ENCODE data around the gene PRAMEF9. TPM values are rescaled to one million over a fixed set of nuclear protein-coding genes. Genes with fewer than 3 reads are reported as not detected.
A peak's percentile ranks its signal among the peaks of the same experiment; 100 is the strongest.

The PRAMEF9 gene
- total and polyA plus RNA-seq, 5 donors: not detected

DNA sequence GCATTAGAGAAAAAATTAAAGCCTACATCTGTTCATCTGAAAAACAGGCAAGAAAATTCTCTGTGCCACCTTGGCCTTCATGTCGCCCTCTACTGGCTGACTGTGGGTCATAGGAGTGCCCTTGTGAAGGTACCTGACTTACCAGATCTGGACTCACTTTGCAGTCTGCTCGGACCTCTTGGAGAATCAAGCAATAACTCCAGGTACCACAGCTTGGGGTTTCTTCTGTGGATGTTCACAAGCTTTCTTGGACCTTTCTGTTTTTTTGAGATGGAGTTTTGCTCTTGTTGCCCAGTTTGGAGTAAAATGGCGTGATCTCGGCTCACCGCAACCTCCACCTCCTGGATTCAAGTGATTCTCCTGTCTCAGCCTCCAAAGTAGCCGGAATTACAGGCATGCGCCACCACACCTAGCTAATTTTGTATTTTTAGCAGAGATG, 56.7 kb downstream of the PRAMEF9 start:
- Histone ChIP-seq H3K4me1 (ENCODE audit: control insufficient read depth, insufficient read depth, low read length) (no peaks in the 10 kb centered on the region), H3K9me3 (ENCODE audit: control insufficient read depth, low read length) (no peaks in the 10 kb centered on the region), H3K27me3 (ENCODE audit: control insufficient read depth, insufficient read depth) (no peaks in the 10 kb centered on the region), H3K4me3 (ENCODE audit: low read length) (no peak overlapping the region), H3K27ac (ENCODE audit: low read length) (no peak overlapping the region)
- 72% methylated on average over 7 of the region's 7 CpGs for WGBS
- intact Hi-C loops (cut with DNase I): no loop called here
- ATAC-seq (no peak), DNase-seq (peak in 1 of 3 donors; percentile 15)

Other genes starting within 250 kb of the PRAMEF9 start
- not detected for gene PRAMEF6, start 224.3 kb upstream of the PRAMEF9 start, total RNA-seq
- gene PRAMEF6, start 224.3 kb upstream of the PRAMEF9 start, polyA plus RNA-seq: not detected
- not detected for gene PRAMEF27, start 115.3 kb upstream of the PRAMEF9 start, total RNA-seq
- not detected for gene PRAMEF27, start 115.3 kb upstream of the PRAMEF9 start, polyA plus RNA-seq
- not detected for gene HNRNPCL3, start 111.1 kb upstream of the PRAMEF9 start, total RNA-seq
- gene HNRNPCL3, start 111.1 kb upstream of the PRAMEF9 start, polyA plus RNA-seq: not detected
- gene PRAMEF25, start 101.1 kb upstream of the PRAMEF9 start, total RNA-seq: not detected
- not detected for gene PRAMEF25, start 101.1 kb upstream of the PRAMEF9 start, polyA plus RNA-seq
- not detected for gene HNRNPCL2, start 55.0 kb upstream of the PRAMEF9 start, total RNA-seq
- gene HNRNPCL2, start 55.0 kb upstream of the PRAMEF9 start, polyA plus RNA-seq: not detected
- not detected for gene PRAMEF26, start 15.8 kb upstream of the PRAMEF9 start, total RNA-seq
- gene PRAMEF26, start 15.8 kb upstream of the PRAMEF9 start, polyA plus RNA-seq: not detected
- gene HNRNPCL4, start 6.2 kb upstream of the PRAMEF9 start, total RNA-seq: not detected
- not detected for gene HNRNPCL4, start 6.2 kb upstream of the PRAMEF9 start, polyA plus RNA-seq
- not detected for gene PRAMEF13, start 29.6 kb downstream of the PRAMEF9 start, total RNA-seq
- gene PRAMEF13, start 29.6 kb downstream of the PRAMEF9 start, polyA plus RNA-seq: not detected
- not detected for gene PRAMEF18, start 54.3 kb downstream of the PRAMEF9 start, total RNA-seq
- not detected for gene PRAMEF18, start 54.3 kb downstream of the PRAMEF9 start, polyA plus RNA-seq
- not detected for gene PRAMEF5, start 82.3 kb downstream of the PRAMEF9 start, total RNA-seq
- gene PRAMEF5, start 82.3 kb downstream of the PRAMEF9 start, polyA plus RNA-seq: not detected
- gene PRAMEF8, start 113.3 kb downstream of the PRAMEF9 start, total RNA-seq: not detected
- not detected for gene PRAMEF8, start 113.3 kb downstream of the PRAMEF9 start, polyA plus RNA-seq
- not detected for gene PRAMEF33, start 131.7 kb downstream of the PRAMEF9 start, total RNA-seq
- not detected for gene PRAMEF33, start 131.7 kb downstream of the PRAMEF9 start, polyA plus RNA-seq
- not detected for gene PRAMEF15, start 143.7 kb downstream of the PRAMEF9 start, total RNA-seq
- not detected for gene PRAMEF15, start 143.7 kb downstream of the PRAMEF9 start, polyA plus RNA-seq
- not detected for gene PRAMEF14, start 175.3 kb downstream of the PRAMEF9 start, total RNA-seq
- not detected for gene PRAMEF14, start 175.3 kb downstream of the PRAMEF9 start, polyA plus RNA-seq
- gene PRAMEF19, start 200.1 kb downstream of the PRAMEF9 start, total RNA-seq: not detected
- not detected for gene PRAMEF19, start 200.1 kb downstream of the PRAMEF9 start, polyA plus RNA-seq
- gene PRAMEF17, start 217.8 kb downstream of the PRAMEF9 start, total RNA-seq: not detected
- gene PRAMEF17, start 217.8 kb downstream of the PRAMEF9 start, polyA plus RNA-seq: not detected
- not detected for gene PRAMEF20, start 238.6 kb downstream of the PRAMEF9 start, total RNA-seq
- gene PRAMEF20, start 238.6 kb downstream of the PRAMEF9 start, polyA plus RNA-seq: not detected

Measured in right cardiac atrium (tissue), 5 donors.